ENCODE measurements around the gene TMUB2. TPM values are rescaled to one million over a fixed set of nuclear protein-coding genes. Genes with fewer than 3 reads are reported as not detected.

TMUB2 gene
- total and polyA plus RNA-seq, 9 of the 15 experiments (the other 6 are each of a cell fraction or from before 2014, with no cell fraction given), result 4.1 to 29.8 (median 16.3) TPM

GRCh38 chr17:44210342-44211192 is 23.8 kb downstream of the TMUB2 start (continued):
- TF ChIP-seq MGA (IDR thresholded peaks at IDR 0.05) (peak; percentile 88), ZNF75A (CRISPR knock-in tag; IDR thresholded peaks at IDR 0.05) (no peak), KLF13 (tag; IDR thresholded peaks at IDR 0.05; ENCODE audit: borderline replicate concordance, low read depth) (no peak), HOMEZ (CRISPR knock-in tag; IDR thresholded peaks at IDR 0.05) (no peak), GABPA (tag; conservative IDR thresholded peaks at IDR 0.05; ENCODE audit: low read depth) (0 out of 2 replicates have a peak, but pooled peaks have one; percentile 22), ZBTB34 (CRISPR knock-in tag; IDR thresholded peaks at IDR 0.05) (no peak), CREB3L1 (IDR thresholded peaks at IDR 0.05; ENCODE audit: borderline replicate concordance, low read depth) (peak; percentile 57; the same call in 1 of the 2 replicates), MEF2A (IDR thresholded peaks at IDR 0.05; ENCODE audit: control insufficient read depth, low read depth, low read length) (no peak)

Data from K562 (cell line).